Activated gamma-delta T cell treated with anti-CD3 and anti-CD28 coated beads, Interleukin-2, amount 50 U/mL, for 16 hours (primary cell): ENCODE measurements around the gene ZIC5.
"Not testable (repeated sequence)": the region's sequence is repeated elsewhere in the genome, so short reads cannot be mapped to it uniquely, and the experiment has no call there.

Source experiments
- DNase-seq: peaks from one replicate; pipeline ENCODE4 v3.0.0-alpha.2; 2020; ENCODE audit warnings: low read depth

ZIC5 gene

GRCh38 chr13:99959540-99960230 lies 11.9 kb downstream of the ZIC5 start:
- no peak for DNase-seq

- no peak for DNase-seq
Measured at GRCh38 chr13:99959127-99959539, 12.4 kb downstream of the ZIC5 start.

GRCh38 chr13:99958406-99959126 lies 13.0 kb downstream of the ZIC5 start:
- DNase-seq, result no peak

GRCh38 chr13:99956473-99957349 lies 14.9 kb downstream of the ZIC5 start:
- no peak for DNase-seq

- DNase-seq, result no peak
Measured at GRCh38 chr13:99955747-99956472, 15.7 kb downstream of the ZIC5 start.

- DNase-seq, result no peak
Measured at GRCh38 chr13:99955107-99955746, 16.3 kb downstream of the ZIC5 start.

DNA sequence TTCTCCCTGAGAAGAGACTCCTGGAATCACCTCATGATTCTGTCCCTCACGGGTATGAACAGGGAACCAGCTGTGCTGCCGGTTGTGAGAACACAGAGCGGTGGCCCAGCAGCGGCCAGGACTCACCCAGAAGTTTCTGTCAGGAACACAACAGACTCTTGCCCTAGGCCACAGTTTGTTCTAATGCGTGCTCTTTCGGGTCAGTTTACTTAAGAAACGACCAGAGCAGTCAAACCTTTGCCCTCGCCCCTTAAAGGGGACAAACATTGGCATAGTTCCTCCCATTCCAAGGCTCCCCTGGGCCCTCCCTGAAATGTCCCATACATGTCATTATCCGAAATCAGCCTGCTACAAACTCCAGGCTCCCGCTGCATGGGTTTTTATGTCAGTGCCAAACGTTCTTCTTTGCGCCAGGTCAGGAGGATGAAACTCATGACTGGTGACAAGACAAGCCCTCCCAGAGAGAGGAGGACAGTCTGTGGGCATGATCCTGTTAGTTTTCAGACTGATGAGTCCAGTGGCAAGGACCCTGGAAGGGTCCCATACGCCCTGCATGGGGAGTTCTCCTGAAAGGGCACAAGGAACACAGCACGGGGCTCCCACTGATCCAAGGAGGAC lies 18.3 kb downstream of the ZIC5 start:
- no peak for DNase-seq

DNA sequence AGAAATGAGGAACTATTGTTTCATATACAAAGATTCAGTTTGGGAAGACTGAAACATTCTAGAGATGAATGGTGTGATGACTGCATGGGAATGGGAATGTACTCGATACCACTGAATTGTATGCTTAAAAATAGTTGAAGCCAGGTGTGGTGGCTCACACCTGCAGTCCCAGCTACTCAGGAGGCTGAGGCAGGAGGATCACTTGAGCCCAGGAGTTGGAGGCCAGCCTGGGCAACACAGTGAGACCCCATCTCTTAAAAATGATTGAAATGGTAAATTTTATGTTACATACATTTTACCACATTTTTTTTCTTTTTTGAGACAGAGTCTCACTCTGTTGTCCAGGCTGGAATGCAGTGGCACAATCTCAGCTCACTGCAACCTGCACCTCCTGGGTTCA lies 19.9 kb downstream of the ZIC5 start:
- DNase-seq, result not testable (repeated sequence)

- DNase-seq, result no peak
Measured at GRCh38 chr13:99949679-99950413, 21.7 kb downstream of the ZIC5 start.

- DNase-seq, result no peak
Measured at GRCh38 chr13:99948907-99949678, 22.5 kb downstream of the ZIC5 start.

DNA sequence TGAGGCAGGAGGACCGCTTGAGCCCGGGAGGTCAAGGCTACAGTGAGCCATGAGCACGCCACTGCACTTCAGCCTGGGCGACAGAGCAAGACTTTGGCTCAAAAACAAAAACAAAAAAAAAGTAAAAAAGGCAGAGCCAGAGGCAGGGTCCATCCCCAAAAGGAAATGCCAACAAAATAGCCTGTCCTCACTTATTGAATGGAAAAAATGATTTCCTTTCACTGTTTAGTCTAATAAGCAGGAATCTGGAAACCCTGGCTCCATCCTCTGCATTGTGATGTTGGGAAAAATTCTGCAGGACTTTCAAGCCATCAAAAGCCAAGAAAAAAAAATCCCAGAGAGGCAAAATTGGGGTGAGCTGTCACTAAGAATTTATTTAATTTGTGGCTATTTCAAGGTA lies 23.2 kb downstream of the ZIC5 start:
- DNase-seq, result no peak

DNA sequence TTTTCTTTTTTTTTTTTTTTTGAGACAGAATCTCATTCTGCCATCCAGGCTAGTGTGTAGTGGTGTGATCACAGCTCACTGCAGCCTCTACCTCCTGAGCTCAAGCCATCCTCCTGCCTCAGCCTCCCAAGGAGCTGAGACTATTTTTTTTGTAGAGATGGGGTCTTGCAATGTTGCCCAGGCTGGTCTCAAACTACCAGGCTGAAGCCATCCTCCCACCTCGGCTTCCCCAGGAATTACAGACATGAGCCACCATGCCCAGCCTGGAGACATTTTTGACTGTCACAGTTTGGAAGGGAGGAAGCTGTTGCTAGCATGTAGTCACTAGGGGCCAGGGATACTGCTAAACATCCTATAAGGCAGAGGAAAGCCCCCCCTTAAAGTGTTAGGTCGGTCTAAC lies 23.9 kb downstream of the ZIC5 start:
- DNase-seq, result no peak

DNA sequence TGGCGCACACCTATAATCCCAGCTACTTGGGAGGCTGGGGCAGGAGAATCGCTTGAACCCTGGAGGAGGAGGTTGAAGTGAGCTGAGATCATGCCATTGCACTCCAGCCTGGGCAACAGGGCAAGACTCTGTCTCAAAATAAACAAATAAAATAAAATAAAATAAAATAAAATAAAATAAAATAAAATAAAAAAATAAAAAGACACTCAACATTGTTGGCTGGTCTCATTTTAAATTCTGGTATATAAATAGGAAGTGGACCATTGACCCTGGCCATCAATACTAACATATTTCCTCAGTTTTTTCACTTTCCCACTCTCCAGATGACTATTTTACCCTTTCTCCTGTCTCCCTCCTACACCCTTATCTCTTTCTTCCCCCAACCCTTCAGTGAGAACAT lies 26.1 kb downstream of the ZIC5 start:
- DNase-seq, result not testable (repeated sequence)

DNA sequence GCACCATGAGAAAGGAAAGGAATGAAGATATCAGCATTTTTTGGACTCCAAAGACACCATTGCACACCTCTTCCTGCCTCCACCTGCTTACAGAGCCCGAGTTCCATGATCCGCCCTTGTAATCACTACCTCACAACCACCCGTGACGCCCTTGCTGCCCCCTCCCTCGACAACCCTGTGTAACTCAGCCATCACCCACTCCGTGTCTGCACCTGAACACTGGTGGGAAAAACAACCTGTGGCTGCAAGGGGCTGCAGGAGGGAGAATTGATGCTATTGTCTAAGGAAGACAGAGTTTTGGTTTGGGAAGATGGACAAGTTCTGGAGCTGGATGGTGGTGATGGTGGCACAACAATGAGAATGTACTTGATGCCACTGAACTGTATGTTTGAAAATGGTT lies 27.0 kb downstream of the ZIC5 start:
- no peak for DNase-seq

DNA sequence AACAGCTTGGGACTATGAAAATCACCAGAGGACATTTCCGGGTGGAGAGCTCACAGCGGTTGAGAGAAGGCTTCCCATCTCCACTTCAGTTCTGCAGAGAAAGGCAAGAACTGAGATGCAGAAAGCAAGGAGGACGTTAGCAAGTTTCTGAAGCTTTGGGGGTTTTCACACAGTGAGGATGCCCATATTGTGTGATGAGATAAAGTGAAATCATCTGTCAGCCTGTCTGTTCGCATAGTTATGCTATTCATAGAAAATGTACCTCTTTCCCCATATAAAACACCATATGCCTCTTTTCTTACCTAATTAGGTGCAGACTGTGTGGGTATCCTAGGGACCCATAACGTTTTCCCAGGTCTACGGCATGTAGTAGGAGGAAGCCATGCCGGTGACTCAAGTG lies 27.5 kb downstream of the ZIC5 start:
- no peak for DNase-seq

DNA sequence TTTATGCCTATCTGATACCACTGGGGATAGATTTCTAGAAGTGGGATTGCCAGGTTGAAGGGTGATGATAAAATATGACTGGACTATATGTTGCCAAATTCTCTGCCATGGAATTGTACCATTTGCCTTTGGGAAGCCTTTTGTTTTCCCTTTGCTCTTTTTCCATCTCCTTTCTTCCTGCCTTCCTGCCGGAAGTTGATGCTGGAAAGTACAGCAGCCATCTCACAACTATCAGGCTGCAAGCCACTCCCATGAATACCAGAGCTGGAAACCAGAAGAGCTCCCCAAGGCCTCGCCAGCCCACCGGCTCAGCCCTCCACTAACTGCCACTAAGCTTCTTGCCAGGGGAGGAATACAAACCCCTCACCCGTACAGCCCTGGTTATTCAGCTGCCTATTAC lies 29.7 kb downstream of the ZIC5 start:
- DNase-seq, result no peak

- DNase-seq, result no peak
Measured at GRCh38 chr13:99941086-99941485, 30.5 kb downstream of the ZIC5 start.

GRCh38 chr13:99938635-99939034 lies 32.9 kb downstream of the ZIC5 start:
- DNase-seq, result no peak

DNA sequence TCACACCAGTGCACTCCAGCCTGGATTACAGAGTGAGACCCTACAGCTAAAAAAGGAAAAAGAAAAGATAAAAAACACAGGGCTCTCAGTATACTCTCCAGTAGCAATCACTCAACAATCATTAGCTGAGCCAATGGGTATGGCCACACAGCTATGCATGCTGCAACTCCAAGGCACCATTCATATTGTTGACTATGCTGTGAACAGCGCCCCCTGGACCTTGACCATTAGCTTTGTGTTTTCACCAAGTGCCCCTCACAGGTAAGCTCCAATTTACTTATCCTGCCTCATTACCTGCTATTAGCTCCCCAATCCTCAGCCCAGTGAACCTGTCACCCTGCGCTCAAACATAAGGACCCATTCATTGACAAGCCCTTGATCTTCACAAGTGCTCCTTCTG lies 35.8 kb downstream of the ZIC5 start:
- DNase-seq, result no peak

GRCh38 chr13:99932912-99933311 lies 38.7 kb downstream of the ZIC5 start:
- no peak for DNase-seq
